Mucosa of rectum (tissue), 2 donors: ENCODE measurements around the gene CFAP161.

Source experiments
- H3K27ac ChIP-seq, 2 donors: one replicate each; pipeline ENCODE4 v1.7.0; 2013; ENCODE audit warnings: inconsistent platforms in 2 of 2, low read depth in 2 of 2, low read length in 2 of 2
- H3K27me3 ChIP-seq, 2 donors: one replicate each; pipeline ENCODE4 v1.7.0; 2013; ENCODE audit warnings: low read length in 2 of 2; ENCODE audit not compliant: control insufficient read depth in 2 of 2, insufficient read depth in 2 of 2
- H3K36me3 ChIP-seq, 2 donors: one replicate each; pipeline ENCODE4 v1.7.0; 2013; ENCODE audit warnings: low read length in 2 of 2; ENCODE audit not compliant: control insufficient read depth in 2 of 2, insufficient read depth in 2 of 2
- H3K4me1 ChIP-seq, 2 donors: one replicate each; pipeline ENCODE4 v1.7.0; 2013; ENCODE audit warnings: low read length in 2 of 2, mild to moderate bottlenecking in 1 of 2; ENCODE audit not compliant: control insufficient read depth in 2 of 2, insufficient read depth in 2 of 2
- H3K4me3 ChIP-seq, 2 donors: one replicate each; pipeline ENCODE4 v1.7.0; 2013; ENCODE audit warnings: low read length in 2 of 2
- H3K9ac ChIP-seq, 2 donors: one replicate each; pipeline ENCODE4 v1.7.0; 2013; ENCODE audit warnings: low read length in 2 of 2, low read depth in 1 of 2, mild to moderate bottlenecking in 1 of 2
- H3K9me3 ChIP-seq, 2 donors: one replicate each; pipeline ENCODE4 v1.7.0; 2013; ENCODE audit warnings: low read length in 2 of 2; ENCODE audit not compliant: control insufficient read depth in 2 of 2
- donor health status: healthy.
- donor health status: Normal muscosa, but diverticular disease.

The CFAP161 gene

DNA sequence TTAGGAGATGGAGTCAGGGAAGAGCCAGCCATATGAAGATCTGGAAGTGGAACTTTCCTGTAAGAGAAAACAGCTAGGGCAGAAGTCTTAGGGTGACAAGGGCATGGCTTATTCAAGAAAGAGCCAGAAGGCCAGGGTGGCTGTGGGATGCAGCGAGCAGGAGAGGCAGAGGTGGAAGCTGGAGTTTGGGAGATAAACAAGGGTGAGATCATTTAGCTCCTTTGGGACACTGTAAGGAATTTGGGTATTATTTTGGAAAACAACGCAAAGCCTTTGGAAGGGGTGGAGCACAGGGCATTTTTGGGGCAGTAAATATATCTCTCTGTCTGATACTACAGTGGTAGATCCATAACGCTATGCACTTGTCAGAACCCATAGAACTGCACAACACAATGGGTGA is 57.6 kb downstream of the CFAP161 start:
- Histone ChIP-seq H3K27me3 (no peaks in the 10 kb centered on the region), H3K27ac (peak overlapping the region in 1 of 2 donors; percentile 47), H3K9me3 (no peaks in the 10 kb centered on the region), H3K9ac (no peak overlapping the region), H3K36me3 (no peaks in the 10 kb centered on the region), H3K4me3 (no peak overlapping the region), H3K4me1 (no peaks in the 10 kb centered on the region)

GRCh38 chr15:81194723-81195122 is 60.7 kb downstream of the CFAP161 start:
- Histone ChIP-seq H3K27me3 (no peaks in the 10 kb centered on the region), H3K4me3 (no peak overlapping the region), H3K9me3 (no peaks in the 10 kb centered on the region), H3K27ac (no peak overlapping the region), H3K36me3 (no peaks in the 10 kb centered on the region), H3K4me1 (no peaks in the 10 kb centered on the region), H3K9ac (no peak overlapping the region)

- Histone ChIP-seq H3K27ac (no peak overlapping the region), H3K4me3 (no peak overlapping the region), H3K9ac (no peak overlapping the region), H3K27me3 (no peaks in the 10 kb centered on the region), H3K36me3 (no peaks in the 10 kb centered on the region), H3K9me3 (no peaks in the 10 kb centered on the region), H3K4me1 (no peaks in the 10 kb centered on the region)
Measured at GRCh38 chr15:81195339-81195864, 61.3 kb downstream of the CFAP161 start.

- no peak within 1 kb of the TSS for H3K27ac ChIP-seq
- no peaks in the 10 kb centered on the region for H3K36me3 ChIP-seq
- no peak within 1 kb of the TSS for H3K4me3 ChIP-seq
- H3K9me3 ChIP-seq, result no peaks in the 10 kb centered on the region
- no peaks in the 10 kb centered on the region for H3K27me3 ChIP-seq
- no peaks in the 10 kb centered on the region for H3K4me1 ChIP-seq
- no peak within 1 kb of the TSS for H3K9ac ChIP-seq
Measured at GRCh38 chr15:81196576-81197254, 62.6 kb downstream of the CFAP161 start, which contains the start of gene IL16. Gene IL16 (plus strand): TSS chr15:81196879. CDS start chr15:81225400, 28,521 bp downstream.

DNA sequence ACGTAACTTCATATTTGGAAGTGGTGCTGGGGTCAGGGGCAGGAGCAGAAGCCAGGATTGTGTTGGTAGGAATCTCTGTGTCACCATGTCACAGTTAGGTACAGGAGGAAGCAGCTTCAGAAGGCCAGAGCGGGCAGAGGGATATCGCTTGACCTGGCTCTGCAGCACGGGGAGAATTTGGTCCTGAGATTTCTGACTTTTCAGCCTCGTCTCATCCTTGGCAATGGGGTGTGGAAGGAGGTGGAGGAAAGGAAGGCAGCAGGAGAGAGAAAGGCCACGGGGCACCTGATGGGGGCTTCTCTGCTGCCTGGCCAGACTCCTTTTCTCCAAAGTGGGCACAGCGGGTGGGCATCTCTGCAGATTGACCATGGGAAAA is 63.2 kb downstream of the CFAP161 start:
- Histone ChIP-seq H3K9me3 (no peaks in the 10 kb centered on the region), H3K4me1 (no peaks in the 10 kb centered on the region), H3K36me3 (no peaks in the 10 kb centered on the region), H3K27ac (no peak overlapping the region), H3K9ac (no peak overlapping the region), H3K4me3 (no peak overlapping the region), H3K27me3 (no peaks in the 10 kb centered on the region)

GRCh38 chr15:81197688-81198281 is 63.7 kb downstream of the CFAP161 start:
- no peak overlapping the region for H3K27ac ChIP-seq
- H3K9me3 ChIP-seq, result no peaks in the 10 kb centered on the region
- no peaks in the 10 kb centered on the region for H3K27me3 ChIP-seq
- no peaks in the 10 kb centered on the region for H3K4me1 ChIP-seq
- H3K36me3 ChIP-seq, result no peaks in the 10 kb centered on the region
- no peak overlapping the region for H3K4me3 ChIP-seq
- H3K9ac ChIP-seq, result no peak overlapping the region
